Activated gamma-delta T cell treated with Interleukin-2 at 50 U/mL for 16 hours (primary cell): ENCODE data around the gene RAB8A.
"Not testable (repeated sequence)": the region's sequence is repeated elsewhere in the genome, so short reads cannot be mapped to it uniquely, and the experiment has no call there.

Experiments
- DNase-seq: peaks from one replicate; pipeline ENCODE4 v3.0.0-alpha.2; 2020

RAB8A gene

DNA sequence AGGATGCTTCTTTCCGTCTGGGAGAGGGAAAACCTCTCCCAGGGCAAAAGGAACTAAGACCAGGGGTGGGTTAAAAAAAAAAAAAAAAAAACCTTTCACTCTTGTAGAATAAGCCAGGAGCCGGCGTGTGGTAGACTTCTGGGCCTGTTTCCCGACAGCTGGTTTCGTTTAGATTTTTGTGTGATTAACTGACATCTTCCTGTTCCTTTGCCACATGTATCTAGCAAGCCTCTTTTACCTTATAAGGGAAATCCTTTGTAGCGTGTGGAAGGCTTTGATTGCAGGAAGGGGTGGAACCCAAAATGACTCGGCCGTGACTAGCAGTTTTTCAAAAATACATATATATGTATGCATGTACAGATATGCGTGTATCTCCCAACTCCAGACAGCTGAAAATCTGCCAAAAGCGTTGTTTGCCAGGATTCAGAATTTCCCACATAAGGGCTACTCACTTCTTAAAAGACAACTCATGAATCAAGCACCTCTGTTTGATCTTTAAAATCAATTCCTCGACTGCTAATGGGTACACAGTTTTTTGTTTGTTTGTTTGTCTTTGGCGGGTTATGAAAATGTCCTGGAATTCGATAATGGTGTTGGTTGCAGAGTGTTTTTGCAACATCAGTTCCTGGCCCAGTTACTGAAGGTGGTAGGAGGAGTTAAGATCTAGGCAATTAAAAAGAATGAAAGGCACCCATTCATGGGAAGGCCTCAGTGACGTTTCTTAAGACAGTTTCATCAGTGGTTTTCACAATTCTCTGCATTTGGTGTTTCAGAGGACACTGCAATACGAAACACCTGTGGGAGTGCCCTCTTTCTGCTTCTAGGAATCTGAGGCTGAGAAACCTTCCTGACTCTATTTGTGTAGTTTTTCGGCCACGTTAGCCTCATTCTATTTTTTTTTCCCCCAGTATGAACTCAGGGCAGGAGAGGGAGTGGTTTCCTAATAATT, 32.7 kb upstream of the RAB8A start:
- DNase-seq = peak; percentile 58

DNA sequence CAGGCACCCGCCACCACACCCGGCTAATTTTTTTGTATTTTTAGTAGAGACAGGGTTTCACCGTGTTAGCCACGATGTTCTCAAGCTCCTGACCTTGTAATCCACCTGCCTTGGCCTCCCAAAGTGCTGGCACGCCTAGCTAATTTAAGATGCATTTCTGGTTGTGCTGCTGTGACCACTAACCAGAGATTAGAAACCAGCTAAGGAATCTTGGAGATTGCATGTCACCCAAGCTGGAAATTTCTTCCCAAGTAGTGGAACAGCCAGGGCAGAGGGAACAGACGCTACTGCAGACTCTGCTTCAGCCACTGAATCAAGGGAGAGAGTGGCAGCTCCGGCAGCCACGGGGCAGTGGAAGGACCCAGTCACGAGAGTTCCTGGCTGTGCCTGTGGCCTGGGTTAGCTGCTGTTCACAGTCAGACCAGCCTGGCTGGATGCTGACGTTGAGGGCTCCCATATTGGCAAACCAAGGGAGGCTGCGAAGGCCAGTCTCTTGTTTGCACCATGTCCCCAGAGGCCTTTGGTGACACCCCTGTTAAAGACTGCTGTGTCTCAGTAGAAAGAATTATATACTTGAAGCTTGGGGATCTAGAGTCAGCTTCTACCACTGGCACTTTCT, 27.5 kb upstream of the RAB8A start:
- DNase-seq = no peak

DNA sequence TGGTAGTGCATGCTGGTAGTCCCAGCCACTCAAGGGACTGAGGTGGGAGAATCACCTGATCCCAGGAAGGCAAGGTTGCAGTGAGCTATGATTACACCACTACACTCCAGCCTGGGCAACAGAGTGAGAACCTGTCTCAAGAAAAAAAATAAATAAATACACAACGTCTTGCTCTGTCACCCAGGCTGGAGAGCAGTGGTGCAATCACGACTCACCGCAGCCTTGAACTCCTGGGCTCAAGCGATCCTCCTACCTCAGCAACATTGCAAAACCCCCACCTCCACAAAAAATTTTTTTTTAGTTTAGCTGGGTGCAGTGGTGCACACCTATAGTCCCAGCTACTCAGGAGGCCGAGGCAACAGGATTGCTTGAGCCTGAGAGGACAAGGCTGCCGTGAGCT, 26.6 kb upstream of the RAB8A start:
- DNase-seq = no peak

DNA sequence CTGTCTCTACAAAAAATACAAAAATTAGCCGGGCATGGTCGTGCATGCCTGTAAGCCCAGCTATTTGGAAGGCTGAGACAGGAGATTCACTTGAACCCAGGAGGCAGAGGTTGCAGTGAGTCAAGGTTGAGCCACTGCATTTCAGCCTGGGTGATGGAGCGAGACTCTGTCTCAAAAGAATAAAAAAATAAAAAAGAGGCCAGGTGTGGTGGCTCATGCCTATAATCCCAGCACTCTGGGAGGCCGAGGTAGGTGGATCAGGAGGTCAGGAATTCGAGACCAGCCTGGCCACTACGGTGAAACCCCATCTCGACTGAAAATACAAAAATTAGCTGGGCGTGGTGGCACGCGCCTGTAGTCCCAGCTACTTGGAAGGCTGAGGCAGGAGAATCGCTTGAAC, 24.3 kb upstream of the RAB8A start:
- not testable (repeated sequence) for DNase-seq

- no peak for DNase-seq
These were observed 23.7 kb upstream of the RAB8A start for GRCh38 chr19:16087940-16088339.

GRCh38 chr19:16088351-16089009, 23.2 kb upstream of the RAB8A start:
- DNase-seq = no peak

GRCh38 chr19:16089010-16089846, 22.5 kb upstream of the RAB8A start:
- DNase-seq = no peak

- no peak for DNase-seq
These were observed 19.9 kb upstream of the RAB8A start for GRCh38 chr19:16091546-16092475.

DNA sequence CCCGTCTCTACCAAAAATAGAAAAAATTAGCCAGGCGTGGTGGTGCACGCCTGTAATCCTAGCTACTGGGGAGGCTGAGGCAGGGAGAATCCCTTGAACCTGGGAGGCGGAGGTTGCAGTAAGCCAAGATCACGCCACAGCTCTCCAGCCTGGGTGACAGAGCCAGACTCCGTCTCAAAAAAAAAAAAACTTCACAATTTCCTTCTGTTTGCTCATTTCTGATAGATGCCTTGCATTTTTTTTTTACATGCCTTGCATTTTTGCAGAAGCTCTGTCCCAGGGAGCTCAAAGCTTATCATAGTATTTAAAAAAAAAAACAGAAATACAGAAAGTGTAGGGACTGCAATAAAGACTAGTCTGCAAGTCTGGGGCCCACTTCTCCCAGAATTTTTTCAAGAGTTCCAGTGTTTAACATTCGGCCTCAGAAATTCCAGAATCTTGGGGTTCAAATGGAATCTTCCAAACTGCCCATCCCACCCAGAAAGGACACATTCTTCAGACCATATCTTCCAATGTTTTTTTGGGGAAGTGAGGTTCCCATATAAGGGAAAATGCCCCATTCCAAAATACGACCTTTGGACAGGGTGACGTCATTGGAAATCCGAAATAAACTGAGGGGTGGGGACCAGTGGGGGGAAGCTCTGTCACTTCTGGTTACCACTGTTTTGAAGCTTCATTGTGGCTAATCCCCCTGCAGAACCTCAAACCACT, 17.2 kb upstream of the RAB8A start:
- no peak for DNase-seq

GRCh38 chr19:16095071-16095571, 16.6 kb upstream of the RAB8A start:
- no peak for DNase-seq

DNA sequence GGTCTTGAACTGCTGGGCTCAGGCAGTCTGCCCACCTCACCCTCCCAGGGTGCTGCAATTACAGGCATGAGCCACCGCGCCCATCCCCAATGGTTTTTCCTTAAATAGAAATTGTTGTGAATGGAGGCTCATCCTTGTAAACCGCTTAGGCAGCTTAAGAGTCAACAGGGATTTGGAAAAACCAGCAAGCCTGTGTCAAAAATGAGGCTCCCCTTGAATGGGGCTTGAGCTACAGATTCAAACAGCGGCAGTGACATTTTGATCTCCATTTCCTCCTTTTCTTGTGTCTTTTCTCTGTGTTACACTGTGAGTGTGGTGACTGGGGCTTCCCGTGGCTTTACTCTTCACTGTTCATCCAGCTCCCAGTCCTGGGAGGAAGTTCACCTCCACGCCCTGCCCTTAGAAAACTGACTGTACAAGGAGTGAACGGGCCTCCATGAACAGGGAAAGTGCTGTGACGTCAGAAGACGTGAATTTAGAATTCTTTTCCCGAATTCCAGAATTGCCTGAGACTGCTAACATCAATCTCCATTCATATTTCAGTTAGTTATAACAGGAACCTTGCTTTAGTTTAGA, 15.3 kb upstream of the RAB8A start:
- DNase-seq = no peak

DNA sequence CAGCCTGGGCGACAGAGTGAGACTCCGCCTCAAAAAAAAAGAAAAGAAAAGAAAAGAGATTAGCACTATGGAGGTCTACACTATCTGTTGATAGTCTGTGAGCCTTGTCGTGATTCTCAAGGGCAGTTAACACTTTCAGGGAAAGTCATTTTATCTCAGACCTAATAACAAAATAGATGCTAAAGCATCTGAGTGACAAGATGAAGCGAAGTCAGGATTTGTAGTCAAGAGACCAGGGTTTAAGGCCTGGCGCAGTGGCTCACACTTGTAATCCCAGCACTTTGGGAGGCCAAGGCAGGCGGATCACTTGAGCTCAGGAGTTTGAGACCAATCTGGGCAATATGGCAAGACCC, 13.3 kb upstream of the RAB8A start:
- DNase-seq = no peak

DNA sequence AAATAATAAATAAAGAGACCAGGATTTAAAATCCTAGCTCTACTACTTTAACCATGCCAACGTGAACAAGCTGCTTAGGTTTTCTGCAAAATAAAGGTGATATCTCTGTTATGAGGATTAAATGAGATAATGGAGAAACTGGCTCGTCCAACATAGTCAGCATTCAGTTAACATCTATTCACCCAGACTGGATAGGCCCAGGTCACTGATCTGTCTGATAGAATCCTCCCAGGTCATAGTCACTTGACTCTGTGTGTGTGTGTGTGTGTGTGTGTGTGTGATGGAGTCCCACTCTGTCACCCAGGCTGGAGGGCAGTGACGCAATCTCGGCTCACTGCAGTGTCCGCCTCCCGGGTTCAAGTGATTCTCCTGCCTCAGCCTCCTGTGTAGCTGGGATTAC, 12.9 kb upstream of the RAB8A start:
- DNase-seq = no peak

DNA sequence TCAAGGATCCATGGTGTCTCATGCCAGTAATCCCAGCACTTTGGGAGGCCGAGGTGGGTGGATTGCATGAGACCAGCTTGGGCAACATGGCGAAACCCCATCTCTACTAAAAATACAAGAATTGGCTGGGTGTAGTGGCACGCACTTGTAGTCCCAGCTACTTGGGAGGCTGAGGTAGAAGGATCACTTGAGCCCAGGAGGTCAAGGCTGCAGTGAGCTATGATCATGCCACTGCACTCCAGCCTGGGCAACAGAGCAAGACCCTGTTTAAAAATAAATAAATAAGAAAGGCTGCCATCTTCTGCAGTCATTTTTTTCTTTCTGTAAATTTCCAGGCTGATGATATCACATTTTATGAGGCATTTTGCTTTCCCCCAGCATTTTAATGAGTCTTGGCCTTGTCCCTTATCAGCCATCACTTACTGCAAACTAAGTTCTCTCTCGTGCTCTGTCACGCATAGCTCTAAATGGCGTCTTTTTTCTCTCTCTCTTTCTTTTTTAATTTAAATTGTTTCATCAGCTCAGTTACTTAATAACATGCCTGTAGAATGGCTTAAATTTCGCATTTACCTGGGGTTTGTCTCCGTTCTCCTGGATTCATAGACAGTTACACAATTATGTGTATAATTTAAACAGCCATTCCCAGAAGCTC, 12.2 kb upstream of the RAB8A start:
- DNase-seq = not testable (repeated sequence)

GRCh38 chr19:16100524-16100923, 11.2 kb upstream of the RAB8A start:
- no peak for DNase-seq

DNA sequence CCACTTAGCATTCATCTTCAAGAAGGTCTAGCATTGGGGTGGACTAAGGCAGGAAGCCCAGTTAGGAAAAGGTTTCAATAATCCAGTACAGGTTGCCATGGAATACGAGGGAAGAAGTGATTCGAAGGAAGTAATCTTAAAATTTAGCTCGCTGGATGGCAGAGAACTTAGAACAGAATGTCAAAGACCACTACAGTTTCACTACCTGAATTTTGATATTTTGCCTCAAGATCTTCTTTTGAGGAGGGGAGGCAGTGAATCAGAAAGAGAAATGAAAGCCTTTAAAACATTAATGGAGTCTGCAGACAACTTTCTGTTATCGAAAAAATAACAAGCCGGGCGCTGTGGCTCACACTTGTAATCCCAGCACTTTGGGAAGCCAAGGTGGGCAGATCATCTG, 7.0 kb upstream of the RAB8A start:
- DNase-seq = no peak

DNA sequence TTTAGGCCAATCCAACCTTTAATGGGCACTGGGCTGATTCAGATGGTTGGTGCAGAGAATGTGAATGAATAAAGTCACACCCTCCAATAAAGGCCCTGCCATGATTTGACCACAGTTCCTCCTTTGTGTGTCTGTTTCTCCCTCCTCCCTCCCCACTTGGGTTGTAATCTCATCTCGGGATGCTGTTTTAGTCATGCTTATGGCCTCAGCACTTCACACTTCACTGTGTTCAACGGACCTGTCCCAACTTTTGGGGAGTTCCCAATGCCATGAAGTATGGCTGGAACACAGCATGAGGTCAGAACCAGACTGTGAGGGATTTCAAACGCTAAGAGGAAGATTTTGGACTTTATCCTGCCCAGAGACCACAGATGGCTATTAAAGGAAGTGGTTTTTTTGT, 5.6 kb upstream of the RAB8A start:
- no peak for DNase-seq

DNA sequence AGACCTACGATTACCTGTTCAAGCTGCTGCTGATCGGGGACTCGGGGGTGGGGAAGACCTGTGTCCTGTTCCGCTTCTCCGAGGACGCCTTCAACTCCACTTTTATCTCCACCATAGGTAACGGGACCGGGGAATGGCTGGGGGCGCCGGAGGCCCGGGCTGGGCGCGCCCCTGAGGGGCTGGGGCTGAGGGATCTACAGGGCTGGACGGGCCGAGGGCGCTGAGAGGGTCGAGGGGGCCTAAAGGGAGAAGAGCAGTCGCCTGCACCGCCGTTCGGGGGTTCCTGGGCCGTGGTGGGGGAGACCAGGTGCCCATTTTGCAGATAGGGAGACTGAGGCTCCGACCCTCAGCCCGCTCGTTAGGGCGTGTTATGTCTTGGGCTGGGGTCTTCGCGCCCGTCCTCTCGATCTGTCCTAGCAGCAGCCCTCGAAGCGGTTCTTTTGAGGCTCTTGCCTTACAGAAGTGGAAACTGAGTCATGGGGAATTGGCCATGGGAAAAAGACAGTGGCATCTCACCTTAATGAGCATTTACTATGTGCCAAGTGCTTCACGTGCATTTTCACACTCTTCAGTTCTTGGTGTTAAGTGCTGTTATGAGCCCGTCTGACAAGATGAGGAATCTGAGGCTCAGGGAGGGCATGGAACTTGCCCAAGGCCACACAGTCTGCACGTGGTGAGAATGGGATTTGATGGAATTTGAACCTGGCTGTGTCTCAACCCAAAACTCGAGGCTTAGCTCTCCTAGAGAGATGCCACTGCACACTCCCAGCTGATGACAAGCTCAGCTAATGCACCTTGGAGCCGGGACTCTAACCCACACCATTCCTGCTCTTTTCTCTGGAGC, 442 bp downstream of the RAB8A start:
- no peak for DNase-seq

DNA sequence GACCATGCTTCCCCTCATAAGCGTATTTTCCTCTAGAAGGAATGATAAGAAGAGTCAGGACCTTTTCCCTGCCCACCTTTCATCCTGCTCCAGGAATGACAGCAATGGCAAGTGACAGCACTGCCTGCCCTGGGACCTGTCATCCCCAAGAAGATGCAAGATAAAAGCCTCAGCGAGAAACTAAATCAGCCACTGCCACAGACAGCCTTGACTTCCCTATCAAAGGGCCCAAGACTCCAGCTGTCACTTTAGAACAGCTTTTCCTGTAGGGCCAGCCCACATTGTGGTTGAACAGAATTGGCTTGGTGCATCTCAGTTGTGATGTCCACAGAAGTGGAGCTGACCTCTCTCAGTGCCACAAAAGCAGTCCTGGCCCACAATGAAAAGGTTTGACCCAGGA, 1.1 kb downstream of the RAB8A start:
- no peak for DNase-seq
